ENCODE data around the gene MYO1A.
"Not testable (repeated sequence)": the region's sequence is repeated elsewhere in the genome, so short reads cannot be mapped to it uniquely, and the experiment has no call there.

The MYO1A gene

GRCh38 chr12:57053901-57054300 lies 4.0 kb upstream of the MYO1A start:
- DNase-seq; in situ Hi-C loops (cut with MboI; ENCODE audit: low pct_unique_long_range_greater_than_20kb, low sequenced_read_pairs): not testable (repeated sequence)

- in situ Hi-C loops (cut with MboI; ENCODE audit: low pct_unique_long_range_greater_than_20kb, low sequenced_read_pairs); DNase-seq: not testable (repeated sequence)
Observed at GRCh38 chr12:57053146-57053545, 3.2 kb upstream of the MYO1A start.

- no peak for DNase-seq
- in situ Hi-C loops (cut with MboI; ENCODE audit: low pct_unique_long_range_greater_than_20kb, low sequenced_read_pairs), result no loop called here
Observed at GRCh38 chr12:57051011-57051410, 1.1 kb upstream of the MYO1A start.

GRCh38 chr12:57049119-57049446 lies 846 bp downstream of the MYO1A start:
- in situ Hi-C loops (cut with MboI; ENCODE audit: low pct_unique_long_range_greater_than_20kb, low sequenced_read_pairs), result no loop called here
- no peak for DNase-seq

- in situ Hi-C loops (cut with MboI; ENCODE audit: low pct_unique_long_range_greater_than_20kb, low sequenced_read_pairs), result no loop called here
- no peak for DNase-seq
Observed at GRCh38 chr12:57048423-57049118, 1.4 kb downstream of the MYO1A start.

- in situ Hi-C loops (cut with MboI; ENCODE audit: low pct_unique_long_range_greater_than_20kb, low sequenced_read_pairs), result no loop called here
- no peak for DNase-seq
Observed at GRCh38 chr12:57047981-57048380, 1.9 kb downstream of the MYO1A start.

GRCh38 chr12:57046947-57047890 lies 2.7 kb downstream of the MYO1A start:
- in situ Hi-C loops (cut with MboI; ENCODE audit: low pct_unique_long_range_greater_than_20kb, low sequenced_read_pairs), result no loop called here

GRCh38 chr12:57046086-57046791 lies 3.7 kb downstream of the MYO1A start:
- in situ Hi-C loops (cut with MboI; ENCODE audit: low pct_unique_long_range_greater_than_20kb, low sequenced_read_pairs), result no loop called here
- DNase-seq, result no peak

More at GRCh38 chr12:57046947-57047890, 2.7 kb downstream of the MYO1A start:
- no peak for DNase-seq

GRCh38 chr12:57044889-57045288 lies 5.0 kb downstream of the MYO1A start:
- DNase-seq, result no peak
- in situ Hi-C loops (cut with MboI; ENCODE audit: low pct_unique_long_range_greater_than_20kb, low sequenced_read_pairs), result no loop called here

GRCh38 chr12:57044468-57044867 lies 5.5 kb downstream of the MYO1A start:
- in situ Hi-C loops (cut with MboI; ENCODE audit: low pct_unique_long_range_greater_than_20kb, low sequenced_read_pairs), result no loop called here
- DNase-seq, result no peak

GRCh38 chr12:57042695-57043094 lies 7.2 kb downstream of the MYO1A start:
- DNase-seq, result no peak
- in situ Hi-C loops (cut with MboI; ENCODE audit: low pct_unique_long_range_greater_than_20kb, low sequenced_read_pairs), result no loop called here

GRCh38 chr12:57040750-57041149 lies 9.2 kb downstream of the MYO1A start:
- no peak for DNase-seq
- in situ Hi-C loops (cut with MboI; ENCODE audit: low pct_unique_long_range_greater_than_20kb, low sequenced_read_pairs), result no loop called here

GRCh38 chr12:57040211-57040610 lies 9.7 kb downstream of the MYO1A start:
- in situ Hi-C loops (cut with MboI; ENCODE audit: low pct_unique_long_range_greater_than_20kb, low sequenced_read_pairs), result no loop called here
- DNase-seq, result no peak

- no peak for DNase-seq
- in situ Hi-C loops (cut with MboI; ENCODE audit: low pct_unique_long_range_greater_than_20kb, low sequenced_read_pairs), result no loop called here
Observed at GRCh38 chr12:57039016-57039798, 10.7 kb downstream of the MYO1A start.

GRCh38 chr12:57037264-57037663 lies 12.7 kb downstream of the MYO1A start:
- DNase-seq, result no peak
- in situ Hi-C loops (cut with MboI; ENCODE audit: low pct_unique_long_range_greater_than_20kb, low sequenced_read_pairs), result no loop called here

GRCh38 chr12:57033431-57033830 lies 16.5 kb downstream of the MYO1A start:
- in situ Hi-C loops (cut with MboI; ENCODE audit: low pct_unique_long_range_greater_than_20kb, low sequenced_read_pairs), result no loop called here
- DNase-seq, result no peak

- in situ Hi-C loops (cut with MboI; ENCODE audit: low pct_unique_long_range_greater_than_20kb, low sequenced_read_pairs), result no loop called here
Observed at GRCh38 chr12:57031789-57032188, 18.1 kb downstream of the MYO1A start.

GRCh38 chr12:57031138-57031725 lies 18.7 kb downstream of the MYO1A start:
- in situ Hi-C loops (cut with MboI; ENCODE audit: low pct_unique_long_range_greater_than_20kb, low sequenced_read_pairs), result no loop called here

More at GRCh38 chr12:57031789-57032188, 18.1 kb downstream of the MYO1A start:
- DNase-seq, result no peak

GRCh38 chr12:57029457-57029856 lies 20.5 kb downstream of the MYO1A start:
- no peak for DNase-seq
- in situ Hi-C loops (cut with MboI; ENCODE audit: low pct_unique_long_range_greater_than_20kb, low sequenced_read_pairs), result no loop called here

More at GRCh38 chr12:57031138-57031725, 18.7 kb downstream of the MYO1A start:
- DNase-seq, result peak; percentile 75
